ENCODE results near the gene STRIP1. TPM values are rescaled to one million over a fixed set of nuclear protein-coding genes. Genes with fewer than 3 reads are reported as not detected.

The STRIP1 gene
- total and polyA plus RNA-seq, 2 of the 8 experiments (the other 6 are each of a cell fraction or from before 2014, with no cell fraction given) = 21.3 to 45.6 TPM

DNA sequence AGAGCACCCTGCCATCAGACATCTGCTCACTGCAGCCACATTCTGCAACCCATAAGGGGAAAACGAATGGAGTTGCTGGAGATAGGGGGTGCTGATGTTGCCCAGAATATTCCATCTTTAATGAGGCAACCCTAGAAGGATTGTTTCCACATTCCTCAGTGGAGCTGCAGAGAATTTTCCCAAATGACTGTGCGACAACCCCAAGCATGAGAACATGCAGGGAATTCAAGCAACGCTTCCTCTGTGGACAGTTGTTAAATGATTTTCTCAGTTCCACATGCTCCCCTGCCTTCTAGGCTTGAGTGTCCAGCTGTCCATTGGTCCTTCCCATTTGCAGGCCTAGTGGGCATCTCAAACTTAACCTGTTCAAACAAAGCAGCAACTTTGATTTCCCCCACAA, 57.4 kb downstream of the STRIP1 start:
- H3K36me3 ChIP-seq (ENCODE audit: control insufficient read depth in 2 of 4, insufficient read depth in 4 of 4, low read length in 3 of 4) = no peaks in the 10 kb centered on the region
- POLR2A ChIA-PET (ENCODE audit: partially characterized antibody) = interaction anchor here (0.9 to 1.7 kb wide), 4 partner anchors 11 to 31 kb away, joined by 3 to 5 read pairs (median 3); partner anchors contain the start of gene UBL4B
- H4K20me1 ChIP-seq (replicated peaks in 1 of 2; ENCODE audit: control insufficient read depth in 1 of 2, insufficient read depth in 2 of 2, low read length in 2 of 2) = no peaks in the 10 kb centered on the region
- H3K56ac ChIP-seq (replicated peaks; ENCODE audit: insufficient read length, low read depth, low read length) = no peak overlapping the region
- no peak overlapping the region for H2BK20ac ChIP-seq (ENCODE audit: low read length)
- no peak overlapping the region for H4K91ac ChIP-seq (replicated peaks; ENCODE audit: insufficient read length, low read length)
- H3K23me2 ChIP-seq (ENCODE audit: low read depth, low read length) = no peaks in the 10 kb centered on the region
- no peaks in the 10 kb centered on the region for H3K79me1 ChIP-seq (ENCODE audit: low read depth, low read length)
- no peak overlapping the region for H4K8ac ChIP-seq (ENCODE audit: extremely low read depth, insufficient read depth, low read length)
- FAIRE-seq (no peak), DNase-seq (ENCODE audit: low read depth in 1 of 2, low spot score in 2 of 2) (no peak)
- H3K27me3 ChIP-seq (replicated peaks in 1 of 4; ENCODE audit: control insufficient read depth in 3 of 4, extremely low read depth in 1 of 4, insufficient read depth in 3 of 4, low read length in 3 of 4) = peaks cover 3 to 18% (median 10%) of the 10 kb centered on the region in 4 experiments
- no peak overlapping the region for H3K27ac ChIP-seq (ENCODE audit: low read depth, low read length)
- no peak overlapping the region for H3K14ac ChIP-seq (ENCODE audit: insufficient read length)
- no peak overlapping the region for H3K4ac ChIP-seq (replicated peaks; ENCODE audit: insufficient read length, low read depth, low read length)
- H3K18ac ChIP-seq (ENCODE audit: extremely low read depth, low read length) = no peak overlapping the region
- H3K9ac ChIP-seq (replicated peaks in 1 of 4; ENCODE audit: extremely low read depth in 1 of 4, low read depth in 3 of 4, low read length in 3 of 4) = no peak overlapping the region
- H3K23ac ChIP-seq (ENCODE audit: insufficient read length) = no peak overlapping the region
- no peak overlapping the region for H2BK5ac ChIP-seq (ENCODE audit: low read depth, low read length)
- H3K9me3 ChIP-seq (ENCODE audit: insufficient read depth in 2 of 2, low read depth in 1 of 2, low read length in 1 of 2) = no peaks in the 10 kb centered on the region
- CTCF ChIA-PET (ENCODE audit: partially characterized antibody) = interaction anchor here (1.1 to 52.4 kb wide), 7 partner anchors 15 to 404 kb away, joined by 3 to 1450 read pairs (median 7); partner anchors contain the start of genes ALX3, STRIP1 and UBL4B
- H2BK120ac ChIP-seq (replicated peaks; ENCODE audit: low read depth, low read length) = no peak overlapping the region
- no peak overlapping the region for H3K4me3 ChIP-seq (ENCODE audit: extremely low read depth in 1 of 4, insufficient read depth in 2 of 4, low read depth in 3 of 4, low read length in 4 of 4)
- no peak overlapping the region for H2BK15ac ChIP-seq (ENCODE audit: low read length)
- H3K4me1 ChIP-seq (replicated peaks in 1 of 4; ENCODE audit: control insufficient read depth in 3 of 4, insufficient read depth in 4 of 4, low read length in 3 of 4) = peaks cover 0 to 9% (median 3%) of the 10 kb centered on the region in 4 experiments; a peak in 3 of 7 replicates
- no peaks in the 10 kb centered on the region for H3K79me2 ChIP-seq (ENCODE audit: control insufficient read depth in 1 of 2, insufficient read depth in 2 of 2, low read length in 2 of 2)
- H4K5ac ChIP-seq (ENCODE audit: insufficient read length, low read depth, low read length) = no peak overlapping the region
- 87% methylated on average over 3 of the region's 3 CpGs; no CpG with 5 or more reads in 1 of the 2 experiments for WGBS, 2 experiments (ENCODE audit: extremely low coverage in 1 of 2, insufficient coverage in 1 of 2, insufficient read length in 1 of 2, insufficient replicate concordance in 2 of 2, low coverage in 1 of 2, low lambda C conversion rate in 2 of 2, missing lambda C conversion rate in 1 of 2)
- H3K4me2 ChIP-seq (ENCODE audit: insufficient read depth in 1 of 2, low read depth in 2 of 2, low read length in 2 of 2) = no peak overlapping the region
- H2BK12ac ChIP-seq (ENCODE audit: low read depth, low read length) = no peak overlapping the region
- H2AFZ ChIP-seq (ENCODE audit: low read length) = no peak overlapping the region
- H2AK5ac ChIP-seq (ENCODE audit: low read depth, low read length) = no peak overlapping the region
- no peak for TF ChIP-seq EP300 (IDR thresholded peaks at IDR 0.05; ENCODE audit: borderline replicate concordance in 1 of 2, low read depth in 2 of 2, low read length in 2 of 2)
- TF ChIP-seq CBX5 (IDR thresholded peaks at IDR 0.05; ENCODE audit: low read depth, low read length) = no peak
- TF ChIP-seq BACH1 (IDR thresholded peaks at IDR 0.05; ENCODE audit: low read length) = no peak
- TF ChIP-seq, protein P1, sequence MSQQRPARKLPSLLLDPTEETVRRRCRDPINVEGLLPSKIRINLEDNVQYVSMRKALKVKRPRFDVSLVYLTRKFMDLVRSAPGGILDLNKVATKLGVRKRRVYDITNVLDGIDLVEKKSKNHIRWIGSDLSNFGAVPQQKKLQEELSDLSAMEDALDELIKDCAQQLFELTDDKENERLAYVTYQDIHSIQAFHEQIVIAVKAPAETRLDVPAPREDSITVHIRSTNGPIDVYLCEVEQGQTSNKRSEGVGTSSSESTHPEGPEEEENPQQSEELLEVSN (IDR thresholded peaks at IDR 0.05) = no peak
- TF ChIP-seq, protein P2, sequence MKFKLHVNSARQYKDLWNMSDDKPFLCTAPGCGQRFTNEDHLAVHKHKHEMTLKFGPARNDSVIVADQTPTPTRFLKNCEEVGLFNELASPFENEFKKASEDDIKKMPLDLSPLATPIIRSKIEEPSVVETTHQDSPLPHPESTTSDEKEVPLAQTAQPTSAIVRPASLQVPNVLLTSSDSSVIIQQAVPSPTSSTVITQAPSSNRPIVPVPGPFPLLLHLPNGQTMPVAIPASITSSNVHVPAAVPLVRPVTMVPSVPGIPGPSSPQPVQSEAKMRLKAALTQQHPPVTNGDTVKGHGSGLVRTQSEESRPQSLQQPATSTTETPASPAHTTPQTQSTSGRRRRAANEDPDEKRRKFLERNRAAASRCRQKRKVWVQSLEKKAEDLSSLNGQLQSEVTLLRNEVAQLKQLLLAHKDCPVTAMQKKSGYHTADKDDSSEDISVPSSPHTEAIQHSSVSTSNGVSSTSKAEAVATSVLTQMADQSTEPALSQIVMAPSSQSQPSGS (IDR thresholded peaks at IDR 0.05; ENCODE audit: low read length) = no peak
- TF ChIP-seq CHD1 (IDR thresholded peaks at IDR 0.05; ENCODE audit: low read depth, low read length) = no peak
